SIG-M5 treated with dmso at 0.1 percent for 504 hours (cell line): ENCODE measurements around the gene TBX4.
"Not testable (repeated sequence)": the region's sequence is repeated elsewhere in the genome, so short reads cannot be mapped to it uniquely, and the experiment has no call there.

ENCODE experiments used
- DNase-seq: peaks from one replicate; lab custom pipeline; 2025; ENCODE audit not compliant: unreplicated experiment; lab: John Stamatoyannopoulos, UW

The TBX4 gene

DNA sequence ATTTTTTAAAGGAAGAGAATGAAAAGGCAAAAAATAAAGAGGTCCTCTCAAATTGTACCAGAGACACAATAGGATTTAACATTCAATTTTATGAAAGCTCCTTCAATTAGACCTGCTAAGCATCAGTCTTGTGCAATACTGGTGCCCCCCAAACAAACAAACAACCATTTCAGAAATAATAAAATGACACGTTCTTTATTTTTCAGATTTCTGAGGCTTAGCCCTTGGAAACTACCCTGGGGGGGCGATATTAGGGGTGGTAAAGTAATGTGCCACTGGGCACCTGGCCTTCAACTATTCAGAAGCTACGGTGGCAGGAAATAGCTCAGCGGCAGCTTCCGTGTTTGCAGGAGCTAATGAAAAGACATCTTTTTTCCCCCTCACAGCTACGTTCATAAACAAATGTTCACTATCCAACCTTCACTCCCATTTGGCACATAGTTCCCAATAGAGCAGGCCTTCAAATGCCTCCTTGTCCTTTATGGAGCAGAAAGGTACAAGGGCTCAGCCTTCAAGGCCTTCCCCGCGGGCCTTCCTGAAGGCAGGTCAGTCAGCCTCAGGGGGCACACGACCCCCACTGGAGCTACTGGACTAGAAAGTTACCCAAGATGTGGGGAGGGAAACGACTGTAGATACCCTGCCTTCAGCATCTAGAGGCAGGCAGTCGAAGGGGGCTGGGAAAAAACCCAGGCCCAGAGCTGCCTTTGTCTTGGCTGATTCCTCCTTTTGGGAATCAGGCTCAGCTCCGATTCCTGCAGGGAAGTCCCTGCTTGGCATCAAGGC lies 44.1 kb downstream of the TBX4 start:
- no peak for DNase-seq

DNA sequence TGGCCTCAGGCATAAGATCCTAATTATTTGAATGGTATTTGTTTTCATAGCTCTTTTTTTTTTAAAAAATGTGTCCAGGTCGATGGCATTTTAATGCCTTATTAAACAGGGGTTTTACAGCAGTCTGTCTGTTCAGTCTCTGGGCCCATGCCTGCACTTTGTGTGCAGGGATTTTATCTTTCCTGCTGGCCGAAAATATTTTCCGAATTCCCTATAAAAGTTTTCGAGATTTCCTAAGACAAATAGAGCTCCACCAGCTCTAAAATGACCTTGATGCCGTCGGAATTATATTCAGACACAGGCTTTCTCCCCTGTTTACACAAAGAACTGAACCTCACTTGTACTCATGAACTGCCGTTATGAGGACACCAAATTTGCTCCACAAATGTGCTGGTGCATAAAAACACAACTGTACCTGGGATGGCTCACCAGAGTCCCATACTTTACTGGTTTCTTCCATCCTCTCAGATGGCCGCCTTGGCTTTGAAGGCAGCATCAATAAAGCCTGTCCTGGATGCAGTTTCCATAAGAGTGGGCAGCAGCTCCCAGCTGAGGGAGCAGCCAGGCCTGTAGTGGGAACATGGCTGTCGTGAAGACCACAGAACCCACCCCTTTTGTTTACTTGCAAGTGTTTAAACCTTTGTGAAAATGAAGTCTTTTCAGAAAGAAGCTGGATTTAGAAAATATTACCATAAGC lies 44.9 kb downstream of the TBX4 start:
- no peak for DNase-seq

DNA sequence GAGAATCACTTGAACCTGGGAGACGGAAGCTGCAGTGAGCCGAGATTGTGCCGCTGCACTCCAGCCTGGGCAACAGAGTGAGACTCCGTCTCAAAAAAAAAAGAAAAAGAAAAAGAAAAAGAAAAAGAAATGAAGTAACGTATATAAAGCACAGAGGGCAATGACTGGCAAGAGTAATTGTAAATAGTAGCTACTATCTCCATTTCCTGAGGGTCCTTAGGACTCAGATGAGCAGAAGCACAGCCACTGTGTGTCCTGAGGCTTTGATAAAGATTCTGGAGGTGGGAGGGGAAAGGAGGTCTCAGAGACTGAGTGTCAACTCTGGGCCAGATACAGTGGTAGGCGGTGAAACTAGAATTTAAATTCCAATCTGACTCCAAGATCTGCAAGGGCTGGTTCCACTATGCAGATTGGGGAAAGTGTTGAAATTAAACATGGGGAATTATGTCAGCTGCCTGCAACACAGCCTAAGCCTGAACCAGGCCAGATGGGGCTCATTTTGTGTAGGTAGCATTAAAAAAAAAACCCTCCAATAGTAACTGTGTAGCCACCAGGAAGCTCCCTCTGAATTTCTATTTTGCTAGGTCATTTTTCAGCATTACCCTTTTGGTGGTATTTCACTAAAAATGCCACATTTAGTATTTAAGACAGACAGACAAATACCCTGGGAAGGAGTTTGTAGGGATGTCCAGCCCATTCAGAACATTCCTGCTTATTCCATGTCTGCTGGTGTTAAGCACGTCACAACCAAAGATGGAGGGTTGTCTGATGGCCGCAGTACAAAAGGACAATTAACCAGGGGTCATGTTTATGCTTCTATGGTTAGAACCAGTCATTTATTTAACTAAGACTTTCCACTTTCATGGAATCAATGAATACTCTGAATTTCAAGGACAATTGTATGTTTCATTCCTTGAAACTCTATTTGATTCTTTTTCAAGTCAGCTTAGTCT lies 46.1 kb downstream of the TBX4 start:
- no peak for DNase-seq

DNA sequence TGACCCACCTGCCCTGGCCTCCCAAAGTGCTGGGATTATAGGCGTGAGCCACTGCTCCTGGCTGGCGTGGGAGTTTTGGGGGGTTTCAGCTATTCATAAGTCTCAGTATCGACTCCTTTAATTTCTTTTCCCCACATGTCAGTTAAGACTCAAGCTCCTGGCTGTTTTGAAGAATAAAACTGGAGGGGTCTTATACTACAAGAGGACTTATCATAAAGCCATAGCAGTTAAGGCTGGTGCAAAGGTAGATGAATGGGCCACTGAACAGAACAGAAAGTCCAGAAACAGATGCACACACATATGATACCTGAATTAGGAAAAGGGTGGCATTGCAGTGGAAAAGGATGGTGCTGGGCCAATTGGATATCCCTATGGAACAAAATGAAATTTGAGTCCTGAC lies 47.4 kb downstream of the TBX4 start:
- DNase-seq: no peak

DNA sequence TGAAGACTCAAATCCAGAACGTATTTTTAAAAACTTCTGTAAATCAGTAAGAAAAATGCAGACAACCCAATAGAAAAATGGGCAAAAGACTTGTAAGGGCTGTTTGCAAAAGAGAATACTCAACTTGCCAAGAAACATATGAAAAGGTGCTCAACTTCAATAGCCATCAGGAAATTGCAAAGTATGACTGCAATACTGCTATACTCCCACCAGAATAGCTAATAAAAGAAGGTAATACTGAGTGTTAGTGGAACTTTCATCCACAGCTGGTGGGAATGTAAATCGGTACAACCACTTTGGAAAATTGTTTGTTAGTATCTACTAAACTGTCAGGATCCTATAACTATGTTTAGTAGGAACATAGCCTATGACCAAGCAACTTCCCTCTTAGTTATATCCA lies 48.1 kb downstream of the TBX4 start:
- no peak for DNase-seq

DNA sequence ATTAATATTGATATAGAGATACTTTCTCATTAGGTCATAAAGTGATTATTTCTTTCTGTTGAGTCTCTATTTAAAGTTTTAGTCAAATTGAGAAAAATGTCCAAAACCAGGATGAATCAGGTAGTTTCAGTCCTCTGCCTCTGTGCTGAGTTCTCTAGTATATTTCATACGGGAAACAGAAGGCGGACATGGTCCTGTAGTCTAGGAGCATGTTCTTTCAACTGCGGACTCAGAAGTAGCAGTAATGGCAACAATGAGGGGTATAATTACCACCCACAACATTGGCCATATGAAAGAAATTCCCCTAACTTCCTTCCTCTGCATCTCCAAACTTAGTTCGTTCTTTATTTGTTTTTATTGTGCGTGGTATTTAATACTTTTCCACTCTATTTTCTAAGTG lies 50.1 kb downstream of the TBX4 start:
- DNase-seq: no peak

DNA sequence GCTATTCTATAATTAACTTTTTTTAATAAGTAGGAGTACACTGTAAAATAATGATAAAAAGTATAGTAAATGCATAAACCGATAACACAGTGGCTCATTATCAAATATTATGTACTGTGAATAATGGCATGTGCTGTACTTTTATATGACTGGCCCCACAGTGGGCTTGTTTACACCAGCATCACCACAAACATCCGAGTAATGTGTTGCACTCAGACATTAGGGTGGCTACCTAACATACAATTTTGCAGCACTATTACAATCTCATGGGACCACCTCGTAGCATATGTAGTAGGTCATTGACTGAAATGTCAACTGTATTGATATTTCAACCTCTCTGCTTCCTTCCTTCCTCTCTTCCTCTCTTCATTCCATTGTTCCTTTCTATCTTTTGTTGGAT lies 51.7 kb downstream of the TBX4 start:
- no peak for DNase-seq

DNA sequence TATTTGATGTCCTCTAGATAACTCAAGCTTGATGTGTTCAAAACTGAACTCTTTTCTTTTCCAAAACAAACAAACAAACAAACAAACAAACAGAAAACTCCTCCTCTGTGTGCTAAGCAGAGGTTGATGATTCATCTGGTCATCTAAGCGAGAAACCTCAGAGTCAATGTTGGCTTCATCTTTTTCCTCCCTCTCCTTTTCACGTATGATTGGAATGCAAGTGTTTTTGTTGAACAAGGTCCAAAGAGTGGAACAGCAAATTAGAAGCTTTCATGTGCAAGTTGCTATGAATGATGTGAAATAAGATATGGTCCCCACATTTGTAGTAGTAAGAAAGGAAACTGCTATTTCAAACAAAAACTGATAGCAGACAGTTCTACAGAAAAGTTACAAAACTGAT lies 52.5 kb downstream of the TBX4 start:
- DNase-seq: no peak

DNA sequence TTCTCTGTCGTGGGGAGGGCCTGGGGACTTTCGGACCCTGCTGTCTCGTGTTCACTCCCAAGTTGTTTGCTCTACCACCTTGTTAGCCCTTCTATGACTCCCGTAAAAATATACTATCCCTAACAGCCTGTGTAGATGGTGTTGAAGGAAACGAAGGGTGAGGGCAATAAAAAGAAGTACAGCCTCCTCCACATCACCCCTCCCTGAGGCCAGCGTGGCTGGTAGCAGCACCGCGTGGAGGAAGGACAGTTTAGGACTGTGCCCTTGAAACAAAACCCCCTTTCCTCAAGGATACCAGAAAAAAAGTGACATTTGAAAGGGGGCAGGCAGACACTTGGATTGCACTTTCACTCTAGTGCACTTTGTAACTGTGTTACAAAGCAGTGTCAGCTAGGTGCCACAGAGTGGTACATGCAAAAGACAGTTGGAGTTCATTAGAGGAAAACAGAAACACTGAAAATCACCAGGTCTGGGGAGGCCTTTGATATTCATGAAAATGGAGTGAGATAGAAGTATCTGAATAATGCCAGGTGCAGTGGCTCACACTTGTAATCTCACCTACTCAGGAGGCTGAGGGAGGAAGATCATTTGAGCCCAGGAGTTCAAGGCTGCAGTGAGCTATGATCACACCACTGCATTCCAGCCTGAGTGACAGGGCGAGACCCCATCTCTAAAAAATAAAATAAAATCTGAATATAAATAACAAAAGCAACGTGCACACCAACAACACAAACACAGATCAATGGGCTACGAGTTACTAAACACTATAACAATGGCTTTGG lies 53.8 kb downstream of the TBX4 start:
- DNase-seq: no peak

DNA sequence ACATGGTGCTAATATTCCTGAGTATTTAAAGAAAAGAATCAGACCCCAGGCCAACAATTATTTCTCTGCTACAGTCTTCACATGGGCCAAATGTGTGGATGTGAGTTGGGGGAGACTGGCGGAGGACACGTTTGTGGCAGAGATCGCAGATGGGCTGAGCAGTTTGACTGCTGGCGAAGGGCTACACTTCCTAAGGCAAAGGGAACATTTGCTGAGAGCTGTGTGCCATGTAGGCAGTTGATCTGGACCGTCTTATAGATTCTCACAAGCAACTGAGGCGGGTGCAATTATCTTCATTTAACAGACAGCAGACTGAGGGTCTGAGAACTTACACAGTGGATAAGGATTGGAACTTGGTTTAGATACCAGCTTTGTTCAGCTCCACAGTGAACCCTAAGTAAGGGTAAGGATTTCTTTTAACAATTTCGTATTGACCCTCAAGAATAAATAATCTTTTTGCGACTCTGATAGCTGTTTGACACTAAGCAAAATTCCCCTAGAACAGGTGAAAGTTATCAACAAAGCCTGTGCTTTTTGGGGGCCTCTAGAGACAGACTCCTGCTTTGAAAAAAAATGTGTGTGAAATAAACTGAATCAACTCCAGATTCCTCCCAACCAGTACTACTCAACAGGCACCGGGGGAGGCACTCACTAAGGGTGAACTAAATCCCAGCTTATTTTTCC lies 55.3 kb downstream of the TBX4 start:
- no peak for DNase-seq

DNA sequence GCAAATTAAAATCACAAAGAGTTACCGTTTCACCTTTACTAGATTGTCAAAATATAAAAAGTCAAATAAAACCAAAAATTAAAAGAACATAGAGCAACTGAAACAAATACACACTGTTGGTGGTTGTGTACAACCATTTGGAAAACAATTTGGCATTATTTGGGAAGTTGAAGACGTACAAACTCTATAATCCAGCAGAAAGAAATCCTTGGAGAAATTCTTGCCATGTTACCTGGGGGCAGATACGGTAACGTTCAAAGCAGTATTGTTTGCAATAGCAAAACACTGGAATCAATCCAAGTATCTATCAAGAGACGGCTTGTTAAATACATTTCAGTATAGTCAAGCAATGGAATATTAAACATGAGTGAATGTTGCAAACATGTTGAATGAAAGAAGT lies 56.7 kb downstream of the TBX4 start:
- no peak for DNase-seq

DNA sequence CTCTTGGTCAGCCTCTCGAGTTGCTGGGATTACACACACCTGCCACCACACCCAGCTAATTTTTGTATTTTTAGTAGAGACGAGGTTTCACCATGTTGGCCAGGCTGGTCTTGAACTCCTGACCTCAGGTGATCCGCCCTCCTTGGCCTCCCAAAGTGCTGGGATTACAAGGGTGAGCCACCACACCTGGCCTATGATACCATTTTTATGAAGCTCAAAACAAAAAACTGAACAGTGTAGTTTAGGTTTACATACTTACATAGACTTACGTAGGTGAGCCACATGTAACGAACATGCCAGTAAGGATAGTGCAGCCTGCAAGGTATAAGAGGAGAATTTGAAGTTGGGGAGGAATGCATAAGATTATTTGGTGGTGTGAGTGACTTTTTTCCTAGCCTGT lies 57.2 kb downstream of the TBX4 start:
- DNase-seq: not testable (repeated sequence)

DNA sequence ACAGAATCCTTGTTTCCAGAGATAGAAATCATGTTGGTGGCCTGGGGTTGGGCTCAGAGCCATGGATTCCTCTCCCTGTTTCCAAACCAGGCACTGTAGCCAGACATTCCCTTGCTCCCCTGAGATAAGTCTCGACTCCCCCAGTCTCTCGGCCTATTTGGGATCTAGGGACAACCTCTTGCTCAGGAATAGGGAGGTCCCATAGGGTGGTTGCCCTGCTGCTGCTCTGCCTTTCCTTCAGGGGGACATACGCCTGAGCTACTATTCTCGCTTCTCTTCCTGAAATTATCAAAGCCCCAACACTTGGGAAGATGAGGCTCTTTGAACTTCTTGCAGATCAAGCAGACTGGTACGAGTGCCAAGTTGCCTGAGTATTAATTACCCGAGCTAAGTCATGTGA lies 58.0 kb downstream of the TBX4 start:
- no peak for DNase-seq

DNA sequence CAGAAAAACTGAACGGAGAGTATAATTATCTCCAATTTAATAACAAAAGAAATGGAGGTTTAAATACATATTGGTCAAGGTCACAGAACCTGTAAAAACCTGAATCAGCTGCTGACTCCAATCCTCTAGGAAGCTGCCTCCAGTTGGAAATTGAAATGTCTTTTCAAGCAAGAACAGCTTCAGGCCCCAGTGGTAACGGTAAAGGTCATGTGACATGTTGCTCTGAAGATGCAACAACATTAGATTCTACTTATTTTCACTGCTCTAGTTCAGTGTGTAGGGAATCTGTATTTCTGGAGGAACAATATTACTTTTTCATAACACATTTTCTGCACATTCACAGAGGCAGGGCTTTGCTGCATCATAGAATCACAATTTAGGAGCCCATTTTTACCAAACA lies 58.8 kb downstream of the TBX4 start:
- no peak for DNase-seq

DNA sequence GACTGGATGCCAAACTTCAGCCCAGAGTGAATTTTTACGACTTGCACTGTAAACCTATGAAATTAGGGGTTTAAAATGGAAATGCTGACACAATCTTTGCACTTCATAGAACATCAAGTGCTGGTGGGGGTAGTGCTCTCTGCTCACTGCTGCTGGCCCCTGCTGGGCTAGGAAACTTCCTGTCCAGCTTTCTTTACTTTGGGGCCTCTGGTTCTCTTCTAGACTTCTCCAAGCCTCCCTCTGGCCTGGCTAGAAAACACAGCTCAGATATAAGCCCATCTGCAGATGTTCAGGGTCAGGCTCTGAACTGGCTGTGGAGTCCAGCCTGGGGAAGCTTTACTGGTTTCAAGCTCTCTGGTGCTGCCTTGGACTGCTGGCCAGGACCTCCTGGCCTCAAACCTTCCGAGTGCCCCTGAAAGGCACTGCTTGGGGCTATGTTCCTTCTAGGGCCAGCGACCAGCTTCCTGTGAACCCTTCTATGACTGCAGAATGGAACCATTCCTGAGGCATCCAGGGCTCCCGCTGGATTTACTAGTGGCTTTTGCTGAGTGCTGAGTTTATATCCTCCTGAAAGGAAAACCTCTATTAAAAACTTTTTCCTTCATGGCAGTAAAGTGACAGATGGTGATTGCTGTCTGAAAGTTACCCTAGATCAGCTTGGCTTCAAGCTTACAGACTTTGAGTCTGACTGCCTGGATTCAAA lies 59.4 kb downstream of the TBX4 start:
- DNase-seq: no peak

DNA sequence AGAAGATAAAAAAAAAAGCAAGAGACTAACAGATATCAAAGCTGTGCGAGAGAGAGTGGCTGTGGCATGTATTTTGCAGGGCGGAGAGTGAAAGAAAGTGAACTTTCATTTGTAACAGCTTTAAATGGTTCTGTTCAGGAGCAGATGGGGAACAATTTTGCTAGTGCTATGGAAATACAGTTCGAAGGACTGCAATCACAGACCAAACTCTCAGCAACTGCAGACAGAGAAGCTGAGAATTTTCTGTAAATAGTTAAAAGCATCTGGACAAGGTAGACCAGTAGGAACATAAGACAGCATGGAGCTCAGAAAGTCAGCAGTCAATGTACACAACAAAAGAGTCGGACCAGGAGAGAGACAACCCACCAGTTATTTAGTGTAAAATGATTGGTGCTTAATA lies 62.3 kb downstream of the TBX4 start:
- DNase-seq: no peak

DNA sequence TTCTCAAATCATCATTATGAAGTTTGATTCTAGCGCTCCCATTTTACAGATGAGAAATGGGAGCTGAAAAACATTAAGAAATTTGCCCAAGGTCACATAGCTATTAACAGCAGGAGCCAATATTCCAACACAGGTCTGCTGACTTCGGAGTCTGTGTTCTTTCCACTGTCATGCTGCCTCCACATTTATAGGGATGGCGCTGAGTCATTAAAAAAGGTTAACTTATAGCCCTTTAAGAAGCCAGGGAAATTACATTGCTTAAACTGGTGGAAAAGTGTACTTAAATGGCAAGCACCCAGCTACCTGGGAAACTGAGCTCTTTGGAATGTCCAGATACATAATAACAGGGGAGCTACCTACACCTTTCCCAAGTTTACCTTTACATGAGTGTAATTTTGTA lies 65.0 kb downstream of the TBX4 start:
- DNase-seq: no peak

DNA sequence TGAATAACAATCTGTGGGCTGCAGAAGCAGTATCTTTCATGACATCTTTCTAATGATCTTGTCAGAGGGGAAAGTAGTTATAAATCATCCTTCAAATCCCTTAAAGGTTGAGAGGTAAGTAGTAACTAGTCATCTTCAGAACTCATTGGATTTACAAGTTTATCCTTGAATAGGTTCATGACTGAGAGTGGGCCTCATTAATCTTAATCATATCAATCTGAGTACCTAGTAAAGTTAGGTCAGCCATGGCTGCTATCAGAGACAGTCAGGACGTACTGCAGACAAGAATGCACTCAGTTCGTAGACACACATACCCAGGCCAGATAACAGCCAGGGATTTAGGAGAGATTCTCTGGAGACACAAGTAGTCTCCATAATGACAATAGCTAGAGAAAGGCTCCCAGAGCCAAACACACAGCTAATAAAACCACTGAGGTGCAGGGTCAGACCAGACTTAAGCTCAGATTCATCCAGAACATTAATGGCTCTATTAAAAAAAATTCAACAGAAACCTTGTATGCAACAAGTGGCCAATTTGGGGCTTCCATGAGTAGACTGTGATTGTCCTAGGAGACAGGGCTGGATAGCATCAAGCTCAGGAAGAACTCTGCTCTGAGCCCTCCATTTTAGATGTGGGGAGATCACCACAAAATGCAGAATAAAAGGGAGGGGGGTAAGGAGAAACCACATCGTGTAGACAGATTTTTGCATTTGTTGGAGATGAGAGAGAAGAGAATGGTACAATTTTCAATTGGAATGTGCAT lies 65.8 kb downstream of the TBX4 start:
- DNase-seq: no peak

DNA sequence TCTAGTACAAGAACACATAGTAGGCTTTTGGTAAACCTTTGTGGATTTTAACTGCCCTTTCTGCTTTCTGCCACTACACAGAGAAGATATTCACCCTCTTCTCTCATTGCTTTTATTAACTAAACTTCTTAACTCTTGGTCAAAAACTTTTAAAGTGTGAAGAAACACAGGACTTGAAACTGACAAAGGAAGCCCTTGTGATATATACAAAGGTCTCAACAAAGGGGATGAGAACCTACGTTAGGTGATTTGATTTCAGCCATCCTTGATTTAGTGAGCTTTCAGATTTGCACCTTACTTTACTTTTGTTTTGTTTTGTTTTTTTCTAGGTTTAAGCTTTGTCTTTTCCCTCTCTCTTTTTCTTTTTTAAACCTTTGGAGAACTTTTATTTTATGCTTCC lies 66.9 kb downstream of the TBX4 start:
- no peak for DNase-seq
